H1 (cell line): ENCODE results near the gene ITGAV. TPM values are rescaled to one million over a fixed set of nuclear protein-coding genes. Genes with fewer than 3 reads are reported as not detected.

Experiments used
- EZH2 ChIP-seq: fragments of 200-600 bp; sonication (generic); IDR thresholded peaks from 2 replicates; pipeline ENCODE4 v1.7.1; 2012; ENCODE audit warnings: low read depth, mild to moderate bottlenecking, moderate library complexity, low read length, inconsistent platforms; ENCODE audit not compliant: severe bottlenecking
- JUND ChIP-seq: IDR thresholded peaks from 2 replicates; pipeline ENCODE4 v1.6.1; 2011; ENCODE audit warnings: mild to moderate bottlenecking, improper control_type of control experiment, low read length
- RNF2 ChIP-seq: fragments of 200-900, 300-1000 bp; sonication (generic); IDR thresholded peaks from 2 replicates; pipeline ENCODE4 v1.7.1; 2016; ENCODE audit warnings: borderline replicate concordance, low read depth, mild to moderate bottlenecking, antibody characterized with exemption, low read length; ENCODE audit not compliant: poor library complexity, severe bottlenecking; ENCODE audit errors: missing control alignments
- SP4 ChIP-seq: IDR thresholded peaks from 2 replicates; pipeline ENCODE4 v1.6.1; 2012; ENCODE audit warnings: low read length, inconsistent platforms
- TAF7 ChIP-seq: optimal IDR thresholded peaks from 2 replicates; pipeline ENCODE3; 2011; ENCODE audit warnings: low read depth, mild to moderate bottlenecking, inconsistent platforms, low read length, moderate library complexity, borderline replicate concordance
- polyA plus RNA-seq, 7 experiments: library from polyadenylated mRNA; depleted of rRNA in 3 of 7; stranded (reverse) in 5 of 7; unstranded in 2 of 7; fragments of >200 nt in 5 of 7; fragments of 200-250 nt in 2 of 7; gene quantifications; 1 replicate in 5 of 7; 2 replicates in 1 of 7; 4 replicates in 1 of 7; pipeline versions ENCODE4 v1.2.1 to v1.2.3, GENCODE V29; 2011 to 2013; ENCODE audit warnings: missing spikeins in 2 of 7, mixed read lengths in 2 of 7
- total RNA-seq: library from RNA; stranded (reverse); fragmentation: NEBNext Ultra II Directional; extraction: Animal tissue kit (Norgen Biotek cat#: 25700); gene quantifications from 2 replicates; pipeline ENCODE4 v1.2.1, GENCODE V29; 2021

Gene ITGAV
- total and polyA plus RNA-seq, 2 of the 8 experiments (the other 6 are each of a cell fraction or from before 2014, with no cell fraction given): 11.7 to 42.4 TPM

- no peak for TF ChIP-seq TAF7
- no peak for TF ChIP-seq RNF2
- no peak for TF ChIP-seq SP4
- TF ChIP-seq EZH2: no peak
- no peak for TF ChIP-seq JUND
These were observed 112.6 kb downstream of the ITGAV start (continued) for GRCh38 chr2:186702501-186702900.
